SK-N-MC (cell line): Measurements from ENCODE around the gene OBSCN.

ENCODE experiments used
- DNase-seq: peaks from one replicate; pipeline ENCODE4 v3.0.0-alpha.2; 2011; ENCODE audit warnings: low read depth, low spot score
- H3K27ac ChIP-seq: fragments of 200-600 bp; sonication (generic); 2 replicates; pipeline ENCODE4 v1.5.1; 2016; ENCODE audit warnings: mixed run types
- H3K36me3 ChIP-seq: fragments of 200-600 bp; sonication (generic); 2 replicates; pipeline ENCODE4 v1.6.1; 2017; ENCODE audit warnings: antibody characterized with exemption, low read length, mixed read lengths; ENCODE audit not compliant: insufficient read depth
- H3K4me3 ChIP-seq: fragments of 200-600 bp; sonication (generic); 2 replicates; pipeline ENCODE4 v1.5.1; 2016
- H3K9ac ChIP-seq: fragments of 200-600 bp; sonication (generic); 2 replicates; pipeline ENCODE4 v1.8.0; 2017; ENCODE audit warnings: mixed run types, mixed read lengths; ENCODE audit not compliant: insufficient read length
- H3K9me3 ChIP-seq: fragments of 200-600 bp; sonication (generic); 2 replicates; pipeline ENCODE4 v1.6.1; 2017; ENCODE audit warnings: low read depth, mild to moderate bottlenecking, antibody characterized with exemption, low read length, moderate library complexity, mixed read lengths
- EZH2 ChIP-seq: fragments of 200-600 bp; sonication (generic); IDR thresholded peaks from one replicate; pipeline ENCODE4 v1.6.1; 2017; ENCODE audit warnings: antibody characterized with exemption
- FOXP2 ChIP-seq: optimal IDR thresholded peaks from 2 replicates; pipeline ENCODE3; 2011; ENCODE audit warnings: mild to moderate bottlenecking, moderate library complexity; ENCODE audit not compliant: insufficient read depth; ENCODE audit errors: extremely low read length, control extremely low read depth
- POLR2AphosphoS5 ChIP-seq: IDR thresholded peaks from 2 replicates; pipeline ENCODE4 v1.6.1; 2012; ENCODE audit warnings: mild to moderate bottlenecking, low read depth, low read length, borderline replicate concordance

OBSCN gene

DNA sequence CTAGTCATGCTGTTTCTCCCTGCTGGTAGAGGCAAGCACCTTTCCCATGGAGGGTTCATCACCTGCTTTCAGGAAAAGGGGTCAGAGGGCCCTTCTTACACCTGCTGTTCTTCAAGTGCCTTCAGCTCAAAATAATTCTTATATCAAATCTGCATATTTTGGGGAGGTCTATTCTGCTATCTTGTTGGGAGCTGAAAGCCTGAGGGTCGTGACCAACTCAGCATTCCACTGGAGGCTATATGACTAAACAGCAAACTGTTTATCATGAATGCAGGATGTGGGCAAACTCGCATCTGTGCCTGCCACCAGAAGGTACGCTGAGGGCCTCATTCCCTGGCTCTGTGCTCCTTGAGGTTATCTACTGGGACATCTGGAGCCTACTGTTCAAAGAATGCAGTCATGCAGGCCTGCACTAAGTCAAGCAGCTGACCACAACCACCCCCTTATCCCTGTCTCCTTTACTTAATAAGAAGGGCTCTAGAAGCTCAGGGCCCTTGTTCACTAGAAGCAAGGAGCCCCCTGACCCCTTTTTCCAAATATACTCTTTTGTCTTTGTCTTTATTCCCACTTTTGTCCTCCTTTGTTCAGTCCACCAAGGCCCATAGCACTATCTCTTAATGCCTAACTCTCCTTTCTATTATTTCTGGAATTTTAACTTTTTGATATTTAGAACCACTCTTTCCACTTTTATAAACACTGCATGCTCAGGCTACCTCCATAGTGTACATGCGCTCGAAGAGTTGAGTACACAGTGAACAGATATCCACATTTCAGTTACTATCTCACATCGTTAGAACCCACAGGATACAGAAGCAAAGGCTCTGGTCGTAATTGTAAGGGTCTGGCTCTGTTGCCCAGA is 213.4 kb downstream of the OBSCN start:
- H3K36me3 ChIP-seq: no peaks in the 10 kb centered on the region
- no peak for TF ChIP-seq EZH2
- no peak overlapping the region for H3K27ac ChIP-seq
- no peaks in the 10 kb centered on the region for H3K9me3 ChIP-seq
- H3K4me3 ChIP-seq: no peak overlapping the region
- DNase-seq: no peak
- H3K9ac ChIP-seq: no peak overlapping the region

DNA sequence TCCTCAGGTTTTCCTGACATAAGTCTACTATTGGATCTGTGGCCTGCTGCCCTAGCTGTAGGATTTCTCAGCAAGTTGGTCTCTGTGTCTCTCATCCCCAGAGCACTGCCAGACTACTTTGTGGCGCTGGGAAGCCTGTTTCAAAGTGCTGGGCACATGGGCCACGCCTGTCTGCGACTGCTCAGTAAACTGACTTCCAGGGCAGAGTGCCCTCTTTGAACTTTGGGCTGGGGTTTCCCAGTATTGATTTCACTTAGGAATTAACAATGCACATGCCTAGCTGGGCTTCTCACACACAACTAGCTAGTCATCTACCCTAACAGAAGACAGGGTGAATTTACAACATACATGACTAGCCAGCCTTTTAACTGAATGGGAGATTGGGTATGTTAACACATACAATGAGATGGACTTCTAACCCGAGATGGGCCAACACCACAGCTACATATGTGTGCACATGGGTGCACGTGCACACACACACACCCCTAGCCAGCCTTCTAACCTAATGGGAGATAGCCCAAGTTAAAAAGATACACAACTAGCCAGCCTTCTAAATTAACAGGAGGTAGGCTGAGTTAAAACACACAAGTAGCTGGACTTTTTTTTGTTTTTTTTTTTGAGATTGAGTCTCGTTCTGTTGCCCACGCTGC is 215.7 kb downstream of the OBSCN start:
- Histone ChIP-seq H3K9me3 (no peaks in the 10 kb centered on the region), H3K4me3 (no peak overlapping the region), H3K9ac (no peak overlapping the region), H3K36me3 (no peaks in the 10 kb centered on the region), H3K27ac (no peak overlapping the region)
- no peak for TF ChIP-seq EZH2
- no peak for TF ChIP-seq POLR2AphosphoS5
- no peak for TF ChIP-seq FOXP2
- DNase-seq: no peak

DNA sequence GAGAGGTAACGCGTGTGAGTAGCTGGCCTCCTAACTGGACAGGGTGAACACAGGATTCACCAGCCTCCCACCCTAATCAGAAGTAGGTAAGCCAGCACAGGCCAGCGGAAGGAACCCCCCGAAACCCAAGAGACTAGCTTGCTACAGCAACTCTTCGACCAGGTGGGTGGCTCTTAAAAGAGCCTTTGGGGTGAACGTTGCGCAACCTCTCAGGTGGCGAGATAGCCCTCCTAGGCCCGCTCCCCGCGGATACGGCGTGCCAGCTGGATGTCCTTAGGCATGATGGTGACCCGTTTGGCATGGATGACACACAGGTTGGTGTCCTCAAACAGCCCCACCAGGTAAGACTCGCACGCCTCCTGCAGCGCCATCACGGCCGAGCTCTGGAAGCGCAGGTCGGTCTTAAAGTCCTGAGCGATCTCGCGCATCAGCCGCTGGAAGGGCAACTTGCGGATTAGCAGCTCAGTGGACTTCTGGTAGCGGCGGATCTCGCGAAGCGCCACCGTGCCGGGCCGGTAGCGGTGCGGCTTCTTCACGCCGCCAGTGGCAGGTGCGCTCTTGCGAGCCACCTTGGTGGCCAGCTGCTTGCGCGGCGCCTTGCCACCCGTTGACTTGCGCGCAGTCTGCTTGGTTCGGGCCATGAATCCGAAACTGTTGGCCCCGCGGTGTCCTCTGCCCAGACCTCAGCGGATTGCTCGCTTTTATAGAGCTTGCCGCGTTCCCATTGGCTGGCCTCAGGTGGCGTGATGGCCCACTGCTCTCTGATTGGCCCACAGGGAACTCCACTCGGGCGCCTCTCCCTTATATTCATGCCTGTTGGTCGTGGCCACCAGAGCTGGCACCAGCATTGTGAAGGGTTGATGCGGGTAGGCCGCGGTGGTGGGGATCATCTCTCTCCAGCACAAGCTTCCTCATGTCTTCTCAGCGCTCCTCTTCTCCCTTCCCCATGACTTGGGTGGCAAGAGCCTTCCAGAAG is 217.1 kb downstream of the OBSCN start:
- TF ChIP-seq EZH2: no peak
- TF ChIP-seq POLR2AphosphoS5: no peak
- TF ChIP-seq FOXP2: no peak
- no peak for DNase-seq
- Histone ChIP-seq H3K9me3 (no peaks in the 10 kb centered on the region), H3K27ac (no peak overlapping the region), H3K36me3 (no peaks in the 10 kb centered on the region), H3K9ac (no peak overlapping the region), H3K4me3 (no peak overlapping the region)

DNA sequence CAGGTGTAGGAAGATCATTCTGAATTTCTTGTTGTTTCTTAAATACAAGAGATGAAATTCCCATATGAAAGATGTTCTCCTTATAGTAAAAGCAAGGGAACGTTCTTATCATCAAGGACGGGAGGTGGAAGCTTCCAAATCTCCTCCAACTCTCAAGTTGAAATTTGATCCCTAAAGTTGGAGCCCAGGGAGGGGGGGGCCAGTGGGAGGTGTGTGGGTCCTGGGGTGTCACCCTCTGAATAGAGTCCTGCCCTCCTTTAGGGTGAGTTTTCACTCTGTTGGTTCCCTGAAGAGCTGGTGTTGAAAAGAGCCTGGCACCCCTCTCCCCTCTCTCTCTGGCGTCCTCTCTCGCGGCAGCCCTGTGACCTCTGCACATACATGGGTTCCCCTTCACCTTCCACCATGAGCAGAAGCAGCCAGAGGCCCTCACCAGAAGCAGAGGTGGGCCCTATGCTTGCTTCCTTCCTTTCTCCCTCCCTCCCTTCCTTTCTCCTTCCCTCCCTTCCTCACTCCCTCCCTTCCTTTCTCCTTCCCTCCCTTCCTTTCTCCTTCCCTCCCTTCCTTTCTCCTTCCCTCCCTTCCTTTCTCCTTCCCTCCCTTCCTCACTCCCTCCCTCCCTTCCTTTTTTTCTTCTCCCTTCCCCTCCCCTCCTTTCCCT is 218.8 kb downstream of the OBSCN start:
- no peak for TF ChIP-seq POLR2AphosphoS5
- no peak for TF ChIP-seq EZH2
- no peak for TF ChIP-seq FOXP2
- DNase-seq: no peak
- H3K9ac ChIP-seq: no peak overlapping the region
- H3K36me3 ChIP-seq: no peaks in the 10 kb centered on the region
- H3K4me3 ChIP-seq: no peak overlapping the region
- no peaks in the 10 kb centered on the region for H3K9me3 ChIP-seq
- H3K27ac ChIP-seq: no peak overlapping the region

DNA sequence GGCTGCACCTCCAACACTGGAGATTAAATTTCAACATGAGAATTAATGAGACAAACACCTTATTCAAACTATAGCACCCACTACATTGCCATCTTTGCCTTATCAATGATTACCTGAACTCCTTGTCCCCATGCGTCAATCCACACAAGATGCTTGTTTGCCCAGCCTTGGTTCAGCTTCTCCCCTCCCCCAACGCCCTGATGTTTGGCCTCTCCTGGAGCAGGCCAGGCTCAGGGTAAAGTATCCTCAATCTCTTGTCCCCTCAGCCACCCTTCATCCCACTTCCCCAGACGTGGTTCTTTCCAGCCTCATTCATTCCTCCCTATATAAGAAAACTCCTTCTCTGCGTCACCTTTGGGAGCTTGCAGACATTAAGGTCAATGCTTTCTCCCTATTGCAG is 220.6 kb downstream of the OBSCN start:
- DNase-seq: no peak
- TF ChIP-seq EZH2 (no peak), POLR2AphosphoS5 (no peak), FOXP2 (no peak)
- H3K27ac ChIP-seq: no peak overlapping the region
- no peaks in the 10 kb centered on the region for H3K9me3 ChIP-seq
- H3K36me3 ChIP-seq: no peaks in the 10 kb centered on the region
- no peak overlapping the region for H3K4me3 ChIP-seq
- no peak overlapping the region for H3K9ac ChIP-seq
